Measurements from ENCODE around the gene NYAP1. TPM values are rescaled to one million over a fixed set of nuclear protein-coding genes. Genes with fewer than 3 reads are reported as not detected.
"Not testable (repeated sequence)": the region's sequence is repeated elsewhere in the genome, so short reads cannot be mapped to it uniquely, and the experiment has no call there.

Gene NYAP1
- polyA plus RNA-seq, 3 donors, result 0.68 to 1.8 (median 0.83) TPM

GRCh38 chr7:100528108-100528866 is 44.6 kb downstream of the NYAP1 start:
- 57 to 80% (median 74%) methylated on average over 12 of the region's 12 CpGs for WGBS, 3 donors
- H3K27ac ChIP-seq (ENCODE audit: low read depth, low read length), result not testable (repeated sequence)

- no peak overlapping the region for H3K27ac ChIP-seq (ENCODE audit: low read depth, low read length)
- WGBS, 3 donors, result 88 to 93% (median 93%) methylated on average over 14 of the region's 14 CpGs
These were observed 48.7 kb downstream of the NYAP1 start for GRCh38 chr7:100532165-100533022.

DNA sequence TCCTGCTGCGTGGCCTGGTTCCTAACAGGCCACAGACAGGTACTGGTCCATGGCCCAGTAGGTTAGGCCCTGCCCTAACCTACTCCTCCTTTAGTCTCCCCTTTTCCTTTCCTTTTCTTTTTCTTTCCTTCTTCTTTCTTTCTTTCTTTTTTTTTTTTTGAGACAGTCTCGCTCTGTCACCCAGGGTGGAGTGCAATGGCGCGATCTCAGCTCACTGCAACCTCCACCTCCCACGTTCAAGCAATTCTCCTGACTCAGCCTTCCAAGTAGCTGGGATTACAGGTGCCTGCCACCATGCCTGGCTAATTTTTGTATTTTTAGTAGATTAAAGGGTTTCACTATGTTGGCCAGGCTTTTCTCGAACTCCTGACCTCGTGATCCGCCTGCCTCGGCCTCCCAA is 52.3 kb downstream of the NYAP1 start:
- H3K27ac ChIP-seq (ENCODE audit: low read depth, low read length), result not testable (repeated sequence)
- WGBS, 3 donors, result 87 to 94% (median 92%) methylated on average over 9 of the region's 9 CpGs

GRCh38 chr7:100536695-100537094 is 53.0 kb downstream of the NYAP1 start:
- not testable (repeated sequence) for H3K27ac ChIP-seq (ENCODE audit: low read depth, low read length)
- 80 to 95% (median 84%) methylated on average over 2 of the region's 2 CpGs for WGBS, 3 donors

- WGBS, 3 donors, result 4 to 11% (median 8%) methylated on average over 8 of the region's 8 CpGs
- H3K27ac ChIP-seq (ENCODE audit: low read depth, low read length), result no peak overlapping the region
These were observed 54.6 kb downstream of the NYAP1 start for GRCh38 chr7:100538348-100538653.

DNA sequence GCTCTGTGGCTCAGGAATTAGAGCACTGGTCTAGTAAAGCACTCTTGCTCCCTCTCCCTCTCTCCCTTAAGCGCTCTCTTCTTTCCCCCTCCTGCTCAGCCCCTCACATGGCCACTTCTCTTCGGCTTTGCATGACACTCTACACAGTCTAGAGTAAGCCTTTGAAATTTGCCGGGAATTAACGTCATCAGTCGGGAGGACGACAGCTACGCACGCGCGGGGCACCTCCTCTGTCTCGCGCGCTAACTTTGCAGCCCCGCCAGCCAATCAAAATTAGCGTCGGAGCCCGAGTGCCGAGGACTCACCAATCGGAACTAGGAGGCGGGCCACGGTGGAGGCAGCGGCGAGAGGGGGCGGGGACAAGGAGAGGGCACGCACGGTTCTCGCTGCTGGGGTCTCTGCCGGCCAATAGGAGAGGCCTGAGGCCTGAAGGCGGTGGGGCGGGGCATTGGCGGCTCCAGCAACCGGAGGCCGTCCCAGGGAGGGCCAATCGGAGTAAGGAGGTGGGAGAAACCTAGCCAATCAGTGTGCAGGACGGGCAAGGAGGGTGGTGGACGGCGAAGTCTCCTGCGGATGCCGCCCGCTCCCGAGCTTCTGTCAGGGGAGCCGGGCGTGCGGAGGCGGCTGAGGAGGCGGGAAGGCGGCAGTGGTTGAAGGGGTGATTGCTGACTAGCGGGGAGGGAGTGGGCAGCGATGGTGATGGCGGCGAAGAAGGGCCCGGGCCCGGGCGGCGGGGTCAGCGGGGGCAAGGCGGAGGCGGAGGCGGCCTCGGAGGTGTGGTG is 55.1 kb downstream of the NYAP1 start, which contains the start of gene AGFG2:
AGFG2 (plus strand) TSS at position 550 of the 782 bp plus-strand sequence; CDS start at position 694, 144 bp downstream.
- H3K27ac ChIP-seq (ENCODE audit: low read depth, low read length), result no peak within 1 kb of the TSS
- 0 to 1% (median 0%) methylated on average over 53 to 60 of the region's 60 CpGs for WGBS, 3 donors

- no peak overlapping the region for H3K27ac ChIP-seq (ENCODE audit: low read depth, low read length)
- WGBS, 3 donors, result 0 to 1% (median 1%) methylated on average over 41 to 44 of the region's 44 CpGs
These were observed 55.8 kb downstream of the NYAP1 start for GRCh38 chr7:100539436-100540006.

GRCh38 chr7:100540073-100540723 is 56.5 kb downstream of the NYAP1 start:
- no peak overlapping the region for H3K27ac ChIP-seq (ENCODE audit: low read depth, low read length)
- WGBS, 3 donors, result 29 to 57% (median 55%) methylated on average over 5 to 6 of the region's 6 CpGs

DNA sequence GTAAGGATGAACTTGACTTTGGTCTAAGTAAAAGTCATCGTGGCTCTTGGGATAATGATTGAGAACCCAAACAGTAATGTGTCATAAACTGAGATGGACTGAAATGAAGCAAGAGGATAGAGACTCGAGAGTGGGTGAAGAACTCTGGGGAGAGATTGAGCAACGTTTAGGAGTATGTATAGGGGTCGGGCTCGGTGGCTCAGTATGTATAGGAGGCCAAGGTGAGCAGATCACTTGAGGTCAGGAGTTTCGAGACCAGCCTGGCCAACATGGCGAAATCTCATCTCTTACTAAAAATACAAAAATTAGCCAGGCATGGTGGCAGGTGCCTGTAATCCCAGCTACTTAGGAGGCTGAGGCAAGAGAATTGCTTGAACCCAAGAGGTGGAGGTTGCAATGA is 57.6 kb downstream of the NYAP1 start:
- H3K27ac ChIP-seq (ENCODE audit: low read depth, low read length), result not testable (repeated sequence)
- 75 to 90% (median 80%) methylated on average over 7 of the region's 7 CpGs for WGBS, 3 donors

GRCh38 chr7:100543586-100543985 is 59.9 kb downstream of the NYAP1 start:
- 57 to 86% (median 71%) methylated on average over 1 of the region's 1 CpG for WGBS, 3 donors
- no peak overlapping the region for H3K27ac ChIP-seq (ENCODE audit: low read depth, low read length)

DNA sequence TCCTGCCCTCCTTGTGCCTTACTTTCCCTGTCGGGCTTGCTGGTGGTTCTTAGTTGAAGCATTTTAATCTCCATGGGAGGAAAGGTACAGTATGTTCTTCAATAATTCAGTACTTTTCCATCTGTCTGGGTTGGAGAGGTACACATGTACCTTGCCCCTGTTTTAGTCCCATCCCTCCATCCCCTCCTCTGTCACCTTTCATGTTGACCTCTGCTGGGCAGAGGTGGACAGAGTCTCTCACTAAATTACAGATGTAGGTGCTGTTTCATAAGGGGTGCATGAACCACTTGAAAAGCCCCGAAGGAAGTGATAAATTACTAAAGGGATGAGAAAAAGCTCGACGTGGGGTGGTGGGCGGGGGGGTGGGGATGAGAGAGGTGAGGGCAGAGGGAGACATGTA is 60.7 kb downstream of the NYAP1 start:
- H3K27ac ChIP-seq (ENCODE audit: low read depth, low read length), result peak overlapping the region; percentile 4
- WGBS, 3 donors, result 23 to 46% (median 37%) methylated on average over 5 of the region's 5 CpGs

Other genes with a start within 250 kb of the NYAP1 start
- under 1 TPM in 2 of 3 donors, not detected in 1; 0.05 to 0.15 TPM for gene SPDYE3, start 176.2 kb upstream of the NYAP1 start, polyA plus RNA-seq
- gene PILRB, start 125.8 kb upstream of the NYAP1 start, polyA plus RNA-seq, result 10 to 100 TPM; 41.1 to 59.0 (median 43.2) TPM
- 10 to 100 TPM in 2 of 3 donors, 1 to 10 TPM in 1; 2.0 to 18.1 (median 12.8) TPM for gene PILRA, start 110.4 kb upstream of the NYAP1 start, polyA plus RNA-seq
- 1 to 10 TPM; 3.5 to 9.6 (median 5.5) TPM for gene ZCWPW1, start 55.2 kb upstream of the NYAP1 start, polyA plus RNA-seq
- 10 to 100 TPM; 12.9 to 33.4 (median 20.5) TPM for gene MEPCE, start 54.1 kb upstream of the NYAP1 start, polyA plus RNA-seq
- 10 to 100 TPM; 14.2 to 24.4 (median 21.1) TPM for gene PPP1R35, start 47.4 kb upstream of the NYAP1 start, polyA plus RNA-seq
- under 1 TPM in 2 of 3 donors, not detected in 1; 0.13 to 0.28 TPM for gene SPACDR, start 19.7 kb upstream of the NYAP1 start, polyA plus RNA-seq
- 10 to 100 TPM; 20.6 to 49.0 (median 27.0) TPM for gene TSC22D4, start 4.7 kb upstream of the NYAP1 start, polyA plus RNA-seq
- 10 to 100 TPM; 10.4 to 21.8 (median 16.6) TPM for gene AGFG2, start 55.3 kb downstream of the NYAP1 start, polyA plus RNA-seq
- gene SAP25, start 90.0 kb downstream of the NYAP1 start, polyA plus RNA-seq, result 1 to 10 TPM; 2.5 to 4.3 (median 2.9) TPM
- gene LRCH4, start 102.2 kb downstream of the NYAP1 start, polyA plus RNA-seq, result 10 to 100 TPM; 23.5 to 37.1 (median 33.4) TPM
- under 1 TPM; 0.16 to 0.52 (median 0.45) TPM for gene FBXO24, start 102.4 kb downstream of the NYAP1 start, polyA plus RNA-seq
- 10 to 100 TPM; 21.8 to 89.5 (median 80.4) TPM for gene PCOLCE, start 118.4 kb downstream of the NYAP1 start, polyA plus RNA-seq
- gene MOSPD3, start 128.6 kb downstream of the NYAP1 start, polyA plus RNA-seq, result 10 to 100 TPM; 13.1 to 25.6 (median 17.9) TPM
- gene TFR2, start 157.6 kb downstream of the NYAP1 start, polyA plus RNA-seq, result 1 to 10 TPM in 1 of 3 donors, under 1 TPM in 2; 0.22 to 1.5 (median 0.48) TPM
- gene ACTL6B, start 172.5 kb downstream of the NYAP1 start, polyA plus RNA-seq, result under 1 TPM in 2 of 3 donors, not detected in 1; 0.09 to 0.53 TPM
- gene GNB2, start 189.8 kb downstream of the NYAP1 start, polyA plus RNA-seq, result 100 to 1,000 TPM; 156 to 286 (median 227) TPM
- 10 to 100 TPM; 17.3 to 35.3 (median 19.1) TPM for gene GIGYF1, start 210.3 kb downstream of the NYAP1 start, polyA plus RNA-seq
- 10 to 100 TPM; 25.2 to 31.3 (median 27.4) TPM for gene POP7, start 222.2 kb downstream of the NYAP1 start, polyA plus RNA-seq
- 1 to 10 TPM in 1 of 3 donors, under 1 TPM in 1, not detected in 1; 0.06 to 4.4 TPM for gene EPO, start 236.5 kb downstream of the NYAP1 start, polyA plus RNA-seq
- under 1 TPM in 1 of 3 donors, not detected in 2; 0.02 TPM for gene ZAN, start 249.7 kb downstream of the NYAP1 start, polyA plus RNA-seq